ENCODE results near the gene SYTL5. TPM values are rescaled to one million over a fixed set of nuclear protein-coding genes. Genes with fewer than 3 reads are reported as not detected.

Gene SYTL5
- polyA plus RNA-seq, 12 donors, result 0.09 to 0.40 (median 0.22) TPM; not detected in 2

DNA sequence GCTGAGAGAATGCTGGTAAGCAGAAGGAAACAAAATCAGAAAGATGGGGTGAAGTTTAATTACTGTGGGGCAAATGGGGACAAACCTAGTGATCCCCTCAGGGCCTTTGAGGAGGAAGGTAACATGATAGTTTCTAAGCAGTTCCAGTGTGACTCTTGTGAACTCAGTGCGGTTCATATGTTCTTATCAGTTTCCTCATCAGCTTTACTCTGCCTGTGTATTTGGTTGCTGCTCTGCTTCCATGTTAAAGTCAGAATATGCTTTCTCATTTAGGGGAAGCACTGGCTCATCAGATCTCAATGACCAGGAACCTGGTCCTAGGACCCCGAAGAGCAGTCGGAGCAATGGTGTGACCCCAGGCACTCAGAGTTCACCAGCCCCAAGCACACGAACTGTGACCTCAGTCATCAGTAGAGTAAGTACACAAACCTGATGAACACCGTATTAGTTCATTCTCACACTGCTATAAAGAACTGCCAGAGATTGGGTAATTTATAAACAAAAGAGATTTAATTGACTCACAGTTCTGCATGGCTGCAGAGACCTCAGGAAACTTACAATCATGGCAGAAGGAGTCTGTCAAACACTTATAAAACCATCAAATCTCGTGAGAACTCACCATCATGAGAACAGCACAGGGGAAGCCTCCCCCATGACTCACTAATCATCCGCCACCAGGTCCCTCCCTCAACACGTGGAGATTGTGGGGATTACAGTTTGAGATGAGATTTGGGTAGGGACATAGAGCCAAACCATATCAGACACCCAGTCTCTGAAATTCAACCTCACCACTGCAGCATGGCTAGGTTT is 83.0 kb downstream of the SYTL5 start:
- no peak for DNase-seq

DNA sequence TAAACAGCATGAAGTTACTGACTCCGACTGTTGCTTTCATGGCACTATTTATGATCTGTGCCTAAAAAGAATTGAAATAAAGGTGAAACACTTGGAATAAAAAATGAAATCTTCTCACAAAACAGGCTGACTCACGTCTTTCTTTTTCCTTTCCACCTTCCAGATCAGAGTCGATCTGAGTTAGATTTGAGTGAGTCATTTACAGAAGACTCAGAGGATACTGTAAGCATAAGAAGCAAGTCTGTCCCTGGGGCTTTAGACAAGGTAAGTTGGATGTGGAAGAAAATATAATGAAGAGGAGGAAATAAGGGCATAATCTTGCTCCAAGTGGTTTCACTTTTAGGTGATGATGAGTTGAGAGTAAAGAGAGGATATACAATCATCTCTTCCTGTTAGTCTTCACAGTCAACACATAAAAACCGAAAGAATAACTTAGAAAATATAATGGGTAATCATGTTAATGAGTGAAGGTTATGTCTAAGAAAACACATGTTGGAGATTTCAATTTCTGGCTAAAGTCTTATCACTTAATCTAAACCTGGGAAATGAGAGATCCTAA is 89.7 kb downstream of the SYTL5 start:
- DNase-seq, result no peak

DNA sequence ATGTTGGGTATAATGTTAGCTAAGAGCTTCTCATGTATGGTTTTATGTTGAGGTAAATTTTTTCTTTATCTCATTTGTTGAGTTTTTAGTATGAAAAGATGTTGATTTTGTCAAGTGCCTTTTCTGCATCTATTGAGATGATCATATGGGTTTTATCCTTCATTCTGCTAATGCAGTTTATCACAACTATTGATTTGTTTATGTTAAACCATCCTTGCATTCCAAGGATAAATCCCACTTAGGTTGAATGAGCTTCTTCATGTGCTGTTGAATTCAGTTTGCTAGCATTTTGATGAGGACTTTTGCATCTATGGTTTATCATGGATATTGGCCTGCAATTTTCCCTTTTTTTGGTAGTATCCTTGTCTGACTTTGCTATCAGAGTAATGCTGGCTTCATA is 93.3 kb downstream of the SYTL5 start:
- DNase-seq, result no peak

DNA sequence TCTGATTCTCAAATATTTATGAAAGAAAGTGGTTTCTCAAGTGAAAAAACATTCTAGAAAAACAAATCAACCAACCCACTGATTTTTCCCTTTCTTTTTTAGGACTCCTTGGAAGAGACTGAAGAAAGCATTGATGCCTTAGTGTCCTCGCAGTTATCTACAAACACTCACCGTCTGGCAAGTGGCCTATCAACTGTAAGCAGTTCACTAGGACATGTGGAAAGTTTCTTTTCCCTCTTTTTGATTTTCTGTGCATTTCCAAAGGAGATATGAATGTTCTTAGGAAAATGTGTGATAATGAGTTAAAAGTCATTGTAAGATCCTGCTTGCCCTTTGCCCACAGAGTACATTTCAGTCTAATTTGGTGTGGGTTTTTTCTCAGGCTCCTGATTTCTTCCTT is 95.9 kb downstream of the SYTL5 start:
- DNase-seq, result no peak

DNA sequence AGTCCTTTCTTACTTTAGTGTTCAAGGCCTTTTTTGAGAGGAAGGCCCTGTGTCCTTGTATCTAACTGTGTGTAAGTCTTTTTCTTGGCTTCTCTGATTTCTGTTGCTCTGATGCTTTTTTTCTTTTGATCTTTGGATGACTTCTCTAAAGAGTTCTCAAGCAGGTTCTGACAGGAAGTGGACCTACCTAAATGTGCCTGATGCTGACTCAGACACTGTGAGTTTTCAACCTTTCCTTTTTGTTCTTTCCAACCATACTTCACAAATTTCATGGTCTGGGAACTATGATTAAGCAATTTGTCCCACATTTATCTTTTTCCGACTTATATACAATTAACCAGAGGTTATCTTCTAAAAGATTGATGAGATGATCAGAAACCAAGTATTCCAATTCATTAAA is 96.5 kb downstream of the SYTL5 start:
- no peak for DNase-seq

DNA sequence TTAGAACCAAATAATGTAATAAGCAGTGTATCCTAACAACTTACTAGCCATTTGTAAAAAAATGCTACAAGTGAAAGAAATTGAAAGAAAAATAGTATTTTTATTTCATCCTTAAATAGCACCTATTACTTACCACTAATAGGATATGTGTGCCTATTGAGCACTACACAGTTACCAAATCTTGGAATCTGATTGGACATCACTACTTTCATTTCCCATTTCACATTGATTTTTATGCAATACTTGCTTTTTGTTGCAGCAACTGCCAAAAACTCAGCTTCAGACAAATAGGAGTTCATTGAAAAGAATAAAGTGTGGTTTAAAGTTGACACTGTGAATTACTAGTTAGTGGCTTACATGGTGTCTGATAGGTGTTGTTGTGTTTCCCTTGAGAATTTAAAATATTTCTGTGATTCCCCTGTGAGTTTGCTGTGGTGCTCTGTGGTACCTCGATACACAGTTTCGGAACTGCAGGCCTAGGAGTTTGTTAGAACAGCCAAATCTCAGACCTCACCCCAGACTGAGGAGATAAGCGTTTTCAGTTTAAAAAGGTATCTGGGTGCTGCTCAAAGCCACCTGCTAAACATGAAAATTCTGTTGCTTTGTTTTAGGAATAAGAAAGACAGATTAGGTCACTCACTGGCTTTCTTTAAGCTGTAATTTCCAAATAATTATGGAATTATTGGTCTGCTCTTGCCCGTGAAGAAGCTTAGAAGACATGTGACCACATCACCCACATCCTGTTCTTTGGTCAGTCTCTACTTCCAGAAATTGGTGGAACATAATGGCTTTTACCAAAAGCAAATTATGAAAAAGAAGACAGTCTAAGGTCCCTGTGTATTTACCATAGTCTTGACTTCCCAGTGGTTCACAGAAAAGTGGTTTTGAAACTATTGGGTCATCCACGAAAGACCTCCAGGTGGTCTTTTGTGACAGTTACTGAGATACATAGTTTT is 97.8 kb downstream of the SYTL5 start:
- DNase-seq, result no peak

DNA sequence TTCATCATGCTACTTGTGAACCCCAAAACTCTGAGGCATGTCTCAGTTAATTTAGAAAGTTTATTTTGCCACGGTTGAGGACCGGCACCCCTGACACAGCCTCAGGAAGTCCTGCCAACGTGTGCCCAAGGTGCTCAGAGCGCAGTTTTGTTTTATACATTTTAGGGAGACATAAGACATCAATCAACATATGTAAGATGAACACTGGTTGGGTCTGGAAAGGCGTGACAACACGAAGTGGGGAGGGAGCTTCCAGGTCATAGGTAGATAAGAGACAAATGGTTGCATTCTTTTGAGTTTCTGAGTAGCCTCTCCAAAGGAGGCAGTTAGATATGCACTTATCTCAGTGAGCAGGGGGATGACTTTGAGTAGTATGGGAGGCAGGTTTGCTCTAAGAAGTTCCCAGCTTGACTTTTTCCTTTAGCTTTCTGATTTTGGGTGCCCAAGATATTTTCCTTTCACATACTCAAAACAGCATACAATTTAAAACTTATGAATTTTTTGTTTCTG is 98.9 kb downstream of the SYTL5 start:
- no peak for DNase-seq

DNA sequence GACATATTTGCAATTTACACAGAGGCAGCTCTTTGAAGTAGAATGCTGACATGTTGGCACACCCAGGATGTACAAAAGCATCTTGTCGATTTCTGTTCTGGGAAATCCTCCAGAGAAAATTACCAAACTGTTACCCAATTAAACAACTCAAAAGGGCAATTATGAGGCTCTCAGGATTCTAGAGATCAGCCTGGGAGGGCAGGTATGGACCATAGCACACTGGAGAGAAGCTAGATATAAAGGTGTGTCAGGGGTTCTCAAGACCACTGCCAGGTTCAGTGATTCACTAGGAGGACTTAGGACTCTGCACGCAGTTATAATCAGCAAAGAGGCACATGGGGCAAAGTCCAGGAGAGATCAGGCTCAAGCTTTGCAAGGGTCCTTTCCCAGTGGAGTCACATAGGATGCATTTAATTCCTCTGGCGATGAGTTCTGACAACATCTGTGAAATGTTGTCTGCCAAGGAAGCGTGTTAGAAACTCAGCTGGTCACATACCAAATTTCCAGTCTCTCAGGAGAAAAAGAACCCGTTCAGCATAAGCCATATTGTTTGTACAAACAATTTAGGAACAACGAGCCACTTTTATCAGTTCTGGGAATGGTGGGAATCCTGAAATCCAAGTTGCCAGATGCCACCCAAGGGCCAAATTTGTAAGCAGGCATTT is 100.8 kb downstream of the SYTL5 start:
- DNase-seq, result peak; percentile 5

DNA sequence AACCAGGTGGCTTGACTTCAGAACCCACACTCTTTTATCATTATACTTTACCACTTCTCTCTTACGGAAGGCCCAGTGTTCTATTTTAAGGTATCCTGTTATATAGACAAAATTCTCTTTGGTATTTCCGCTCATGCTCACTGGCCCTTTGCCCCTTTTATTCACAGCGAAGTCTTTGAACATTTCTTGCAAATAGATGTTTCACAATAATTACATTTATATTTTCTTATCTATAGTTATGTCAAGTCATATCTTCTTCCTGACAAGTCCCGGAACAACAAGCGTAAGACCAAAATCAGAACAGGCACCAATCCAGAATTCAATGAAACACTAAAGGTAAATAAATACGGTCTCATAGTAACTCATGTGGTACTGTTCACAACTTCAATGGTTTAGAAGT is 102.0 kb downstream of the SYTL5 start:
- no peak for DNase-seq

DNA sequence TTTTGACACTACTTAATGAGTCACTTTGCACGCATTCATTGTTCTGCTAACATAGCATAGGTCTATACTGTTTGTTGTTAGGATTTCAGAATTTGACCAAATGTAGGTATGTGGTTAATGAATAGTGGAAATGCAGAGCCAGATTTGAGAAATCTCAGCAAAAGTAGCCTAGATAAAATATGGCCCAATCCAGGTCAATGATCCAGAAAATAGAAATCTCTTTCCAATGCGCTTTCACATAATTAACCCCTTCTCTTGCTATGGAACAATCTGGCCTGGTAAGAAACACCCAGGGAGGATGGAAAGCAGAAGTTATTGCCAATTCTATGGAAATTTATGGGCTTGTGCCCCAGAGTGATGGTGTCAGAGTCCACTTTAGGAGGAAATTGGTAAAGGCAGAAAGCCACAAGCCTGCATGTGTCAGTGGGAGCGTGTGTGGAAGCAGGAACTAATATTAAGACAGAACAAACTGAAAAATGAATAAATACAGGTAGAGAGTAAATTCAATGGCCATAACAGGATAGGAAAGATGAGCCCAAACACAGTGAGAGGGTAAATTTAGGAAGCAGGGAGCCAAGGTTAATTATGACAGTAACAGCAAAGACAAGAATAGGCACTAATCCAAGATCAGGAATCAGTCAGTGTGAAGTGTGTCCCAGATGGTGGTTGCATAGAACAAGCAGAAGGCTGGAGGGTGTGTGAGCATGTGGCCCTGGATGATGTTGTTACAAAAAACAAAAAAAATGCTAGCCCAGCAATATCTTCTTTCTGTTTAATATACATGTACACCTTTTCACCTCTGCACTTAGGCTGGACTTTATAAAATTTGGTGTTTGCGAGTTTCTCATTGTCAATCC is 102.9 kb downstream of the SYTL5 start:
- DNase-seq, result no peak

DNA sequence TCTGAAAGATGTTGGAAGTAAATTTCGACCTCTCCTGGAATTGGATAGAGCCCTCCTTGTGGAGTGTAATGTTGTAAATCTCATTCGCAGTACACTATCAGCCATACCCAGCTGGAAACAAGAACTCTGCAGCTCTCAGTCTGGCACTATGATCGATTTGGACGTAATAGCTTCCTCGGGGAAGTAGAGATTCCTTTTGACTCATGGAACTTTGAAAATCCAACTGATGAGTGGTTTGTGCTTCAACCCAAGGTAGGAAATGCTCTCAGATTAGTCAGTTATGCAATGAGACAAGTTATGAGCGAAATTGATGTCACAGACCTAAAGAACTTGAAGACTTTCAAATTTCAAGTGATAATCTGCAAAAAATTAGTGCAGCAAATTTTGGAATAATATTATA is 103.9 kb downstream of the SYTL5 start:
- no peak for DNase-seq

DNA sequence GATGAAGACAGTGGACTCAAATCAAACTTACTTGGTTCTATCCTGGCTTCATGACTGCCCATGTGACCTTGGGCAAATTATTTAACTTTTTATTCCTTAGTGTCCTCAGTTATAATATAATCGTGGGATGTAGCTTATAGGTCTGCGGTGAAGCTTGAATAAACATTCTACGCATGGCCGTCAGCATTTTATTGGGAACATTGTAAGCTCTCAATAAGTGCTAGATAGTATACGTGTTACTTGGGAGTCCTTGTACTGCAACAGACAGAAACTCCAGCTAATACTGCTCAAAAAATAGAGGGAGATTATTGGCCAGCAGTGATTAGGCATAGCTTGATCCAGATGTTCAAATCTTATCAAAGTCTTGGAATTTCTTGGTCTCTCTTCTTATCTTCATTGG is 104.8 kb downstream of the SYTL5 start:
- DNase-seq, result no peak

DNA sequence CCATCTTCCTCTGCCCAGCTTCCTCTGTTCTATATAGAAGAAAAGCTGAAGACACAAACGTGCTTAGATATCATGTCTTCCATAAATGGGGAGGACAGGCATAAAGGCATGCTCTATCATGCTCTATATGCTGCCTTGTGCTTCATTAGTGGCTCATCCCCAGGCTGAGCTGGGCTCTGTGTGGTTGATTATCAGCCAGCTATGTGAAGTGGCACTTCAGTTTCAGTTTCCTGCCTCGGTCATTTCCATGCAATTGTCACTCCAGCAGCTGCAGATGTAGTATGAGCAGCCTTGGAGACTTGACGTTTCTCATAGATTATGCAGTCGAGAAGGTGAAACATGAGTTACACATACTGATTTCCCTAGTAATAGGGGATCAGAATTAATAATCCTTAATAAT is 106.2 kb downstream of the SYTL5 start:
- no peak for DNase-seq

DNA sequence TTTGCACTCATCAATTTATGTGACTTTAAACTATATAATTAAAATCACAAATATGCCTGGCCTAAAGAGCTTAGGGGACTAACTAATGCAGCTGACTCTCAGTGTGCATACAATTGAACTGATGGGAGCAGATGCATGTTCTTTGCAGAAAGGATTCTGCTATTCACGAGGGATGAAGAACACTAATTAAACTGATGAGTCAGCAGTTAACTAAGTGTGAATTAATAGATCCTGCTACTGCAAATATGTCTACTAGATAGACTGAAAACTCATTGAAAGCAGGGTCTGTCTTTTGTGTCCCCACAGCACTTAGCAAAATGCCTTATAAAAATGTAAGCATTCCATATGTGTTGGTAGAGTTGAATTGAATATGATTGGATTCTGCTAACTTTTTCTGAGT is 110.4 kb downstream of the SYTL5 start:
- DNase-seq, result no peak

DNA sequence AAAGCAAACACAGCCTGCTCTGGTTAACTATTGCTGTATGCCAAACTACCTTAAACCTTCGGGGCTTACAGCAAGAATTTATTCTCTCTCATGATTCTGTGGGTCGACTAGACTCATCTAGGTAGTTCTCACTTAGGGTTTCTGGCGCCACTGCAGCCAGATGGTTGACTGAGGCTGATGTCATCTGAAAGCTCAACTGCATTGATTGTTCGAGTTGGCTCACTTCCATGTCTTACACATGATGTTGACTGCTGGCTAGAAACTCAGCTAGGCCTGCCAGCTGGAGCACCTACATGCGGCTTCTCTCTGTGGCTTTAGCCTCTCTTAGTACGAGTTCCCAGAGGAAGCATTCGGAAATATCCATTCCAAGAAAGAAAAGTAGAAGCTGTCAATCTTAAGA is 111.1 kb downstream of the SYTL5 start:
- DNase-seq, result peak; percentile 21

DNA sequence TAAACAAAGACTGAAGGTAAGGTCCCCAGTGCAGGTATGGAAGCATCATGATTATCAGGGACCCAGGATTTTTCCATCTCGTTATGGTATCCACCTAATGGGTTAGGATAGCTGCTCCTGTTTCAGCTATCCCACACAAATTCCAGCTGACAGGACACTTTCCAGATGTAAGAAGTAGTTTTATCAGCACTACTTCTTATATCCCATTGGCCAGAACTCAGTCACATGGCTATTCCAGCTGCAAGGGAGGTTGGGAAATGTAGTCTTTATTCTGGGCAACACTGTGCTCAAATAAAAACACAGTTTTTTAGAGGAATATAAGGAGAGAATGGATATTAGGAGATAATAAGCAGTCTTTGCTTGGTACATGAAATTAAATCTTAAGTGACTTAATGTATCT is 117.6 kb downstream of the SYTL5 start:
- no peak for DNase-seq

DNA sequence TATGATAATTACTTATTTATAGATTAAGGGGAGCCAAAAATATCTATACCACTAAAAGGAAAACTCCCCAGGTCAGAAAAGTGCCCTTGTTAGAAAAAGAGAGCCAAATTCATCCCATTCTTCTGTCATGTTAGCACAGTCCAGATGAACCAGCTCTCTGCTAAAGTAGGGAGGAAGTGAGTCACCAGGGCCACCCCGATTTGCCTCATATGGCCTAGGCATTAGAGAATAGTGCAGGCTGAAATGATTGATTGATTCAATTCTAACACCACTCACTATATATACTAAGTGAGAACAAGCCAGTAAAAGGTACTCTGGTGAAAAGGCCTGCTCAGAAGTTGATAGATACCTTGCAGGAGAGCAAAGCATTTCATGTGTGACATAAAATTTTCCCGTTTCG is 119.8 kb downstream of the SYTL5 start:
- DNase-seq, result no peak

DNA sequence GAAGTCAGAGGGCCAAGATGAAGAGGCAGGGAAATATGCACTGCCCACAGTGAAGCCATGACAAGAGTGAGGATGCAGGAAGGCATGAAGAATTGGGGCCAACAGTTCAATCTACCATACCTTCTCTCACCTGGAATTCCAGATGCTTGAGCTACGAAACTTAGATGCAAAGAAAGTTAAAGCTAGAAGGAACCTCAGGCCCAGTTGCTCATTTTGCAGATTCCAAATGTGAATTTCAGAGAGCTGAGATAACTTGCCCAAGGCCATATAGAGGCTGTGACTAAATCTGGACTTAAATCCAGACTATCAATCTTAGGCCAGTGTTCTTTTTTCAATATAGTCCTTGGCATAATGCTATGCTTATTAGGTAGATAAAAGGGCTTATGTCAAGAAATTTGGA is 121.6 kb downstream of the SYTL5 start:
- no peak for DNase-seq

DNA sequence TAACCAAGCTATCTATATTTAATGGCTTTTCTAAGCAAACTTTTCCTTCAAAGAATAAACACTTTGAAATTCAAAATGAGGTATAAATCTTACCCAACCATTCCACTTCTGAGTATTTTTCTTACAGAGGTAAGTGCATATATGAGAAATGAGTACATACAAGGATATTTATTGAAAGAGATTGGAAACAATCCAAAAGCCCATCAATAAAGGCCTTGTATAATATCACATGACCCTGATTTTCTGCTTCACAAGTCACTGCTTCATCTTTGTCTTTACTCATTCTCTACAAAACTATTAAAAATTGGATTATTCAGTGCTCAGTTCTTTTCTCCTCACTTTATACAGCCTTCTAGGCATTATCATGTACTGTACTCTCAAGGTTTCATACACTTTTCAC is 123.0 kb downstream of the SYTL5 start:
- no peak for DNase-seq

DNA sequence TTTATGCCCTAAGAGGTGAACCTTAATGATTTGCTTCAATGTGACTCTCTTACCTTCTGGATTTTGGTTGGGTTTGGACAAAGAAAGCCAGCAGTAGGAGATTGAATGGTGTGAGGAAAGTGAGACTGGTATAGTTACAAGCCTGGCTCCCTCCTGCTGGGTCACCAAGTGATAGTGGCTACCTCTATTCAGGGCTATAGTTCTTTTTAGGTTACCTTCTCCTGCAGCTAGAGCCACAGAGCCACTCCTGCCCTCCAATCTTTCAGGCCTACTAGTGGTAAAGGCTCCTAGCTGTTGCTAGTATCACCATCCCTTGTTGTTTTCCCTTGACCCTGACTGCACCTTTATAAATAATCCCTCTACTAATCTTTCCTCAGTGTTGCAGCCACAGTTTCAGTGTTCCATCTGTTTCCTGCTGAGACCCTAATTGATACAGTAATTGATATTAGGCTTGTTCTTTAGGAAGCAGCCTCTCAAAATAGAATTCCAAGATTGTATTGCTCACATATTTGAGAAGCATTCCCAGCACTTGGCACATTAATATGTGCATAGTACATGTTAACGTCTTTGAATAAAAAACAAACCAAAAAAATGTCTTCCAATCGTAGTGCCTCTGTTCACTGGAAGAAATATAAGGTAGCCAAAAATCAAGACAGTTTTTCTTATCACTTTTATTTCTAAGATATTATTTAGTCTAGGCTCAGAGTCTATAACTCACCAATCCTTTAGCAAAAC is 132.0 kb downstream of the SYTL5 start:
- no peak for DNase-seq
